Mesendoderm (in vitro differentiated cells): ENCODE results near the gene CDC14A.

Experiments used
- DNase-seq: peaks from one replicate; pipeline ENCODE4 v3.0.0; 2013
- H2AK5ac ChIP-seq: 2 replicates; pipeline ENCODE4 v1.6.1; 2013; ENCODE audit warnings: low read length, inconsistent platforms
- H2BK120ac ChIP-seq: 2 replicates; pipeline ENCODE4 v1.6.1; 2013; ENCODE audit warnings: low read depth, mild to moderate bottlenecking, low read length, moderate library complexity, mixed read lengths
- H2BK15ac ChIP-seq: replicated peaks from 2 replicates; pipeline ENCODE4 v1.6.1; 2013; ENCODE audit warnings: low read depth, mild to moderate bottlenecking, moderate library complexity
- H2BK5ac ChIP-seq: 2 replicates; pipeline ENCODE4 v1.6.1; 2013; ENCODE audit warnings: low read length, inconsistent platforms
- H3K18ac ChIP-seq: 2 replicates; pipeline ENCODE4 v1.6.1; 2013; ENCODE audit warnings: mild to moderate bottlenecking, low read length, mixed read lengths
- H3K23ac ChIP-seq: one replicate; pipeline ENCODE4 v1.6.1; 2013; ENCODE audit warnings: low read length
- H3K27ac ChIP-seq: 2 replicates; pipeline ENCODE4 v1.5.1; 2013; ENCODE audit warnings: low read depth, mild to moderate bottlenecking, inconsistent platforms, low read length, moderate library complexity
- H3K27me3 ChIP-seq: 2 replicates; pipeline ENCODE4 v1.6.1; 2013; ENCODE audit warnings: low read length, control low read depth, mild to moderate bottlenecking, inconsistent platforms; ENCODE audit not compliant: insufficient read depth, poor library complexity
- H3K36me3 ChIP-seq: 2 replicates; pipeline ENCODE4 v1.6.1; 2013; ENCODE audit warnings: low read length, inconsistent platforms; ENCODE audit not compliant: control insufficient read depth, insufficient read depth
- H3K4ac ChIP-seq: one replicate; pipeline ENCODE4 v1.6.1; 2013; ENCODE audit warnings: low read depth, mild to moderate bottlenecking, low read length, moderate library complexity
- H3K4me1 ChIP-seq: 2 replicates; pipeline ENCODE4 v1.6.1; 2013; ENCODE audit warnings: low read depth, low read length, inconsistent platforms; ENCODE audit not compliant: control insufficient read depth
- H3K4me2 ChIP-seq: 2 replicates; pipeline ENCODE4 v1.6.1; 2013; ENCODE audit warnings: low read length
- H3K4me3 ChIP-seq: 2 replicates; pipeline ENCODE4 v1.5.1; 2013; ENCODE audit warnings: mild to moderate bottlenecking, low read length
- H3K56ac ChIP-seq: one replicate; pipeline ENCODE4 v1.6.1; 2013; ENCODE audit warnings: low read length
- H3K79me1 ChIP-seq: 2 replicates; pipeline ENCODE4 v1.6.1; 2013; ENCODE audit warnings: low read length, inconsistent platforms
- H3K79me2 ChIP-seq: 2 replicates; pipeline ENCODE4 v1.6.1; 2013; ENCODE audit warnings: mild to moderate bottlenecking, low read length; ENCODE audit not compliant: control insufficient read depth, insufficient read depth
- H3K9ac ChIP-seq: 2 replicates; pipeline ENCODE4 v1.6.1; 2013; ENCODE audit warnings: low read length, inconsistent platforms
- H4K5ac ChIP-seq: one replicate; pipeline ENCODE4 v1.6.1; 2013; ENCODE audit warnings: low read length
- H4K8ac ChIP-seq: one replicate; pipeline ENCODE4 v1.6.1; 2013; ENCODE audit warnings: low read depth, mild to moderate bottlenecking, control low read depth, low read length, moderate library complexity
- WGBS: extraction: QIAGEN DNeasy Blood & Tissue Kit; methylation state at CpG from one replicate; pipeline ENCODE4 v1.1.7; 2013; ENCODE audit warnings: low lambda C conversion rate, missing lambda C conversion rate; ENCODE audit not compliant: insufficient coverage; ENCODE audit errors: extremely low coverage; 5-methylcytosine and 5-hydroxymethylcytosine counted together

CDC14A gene

DNA sequence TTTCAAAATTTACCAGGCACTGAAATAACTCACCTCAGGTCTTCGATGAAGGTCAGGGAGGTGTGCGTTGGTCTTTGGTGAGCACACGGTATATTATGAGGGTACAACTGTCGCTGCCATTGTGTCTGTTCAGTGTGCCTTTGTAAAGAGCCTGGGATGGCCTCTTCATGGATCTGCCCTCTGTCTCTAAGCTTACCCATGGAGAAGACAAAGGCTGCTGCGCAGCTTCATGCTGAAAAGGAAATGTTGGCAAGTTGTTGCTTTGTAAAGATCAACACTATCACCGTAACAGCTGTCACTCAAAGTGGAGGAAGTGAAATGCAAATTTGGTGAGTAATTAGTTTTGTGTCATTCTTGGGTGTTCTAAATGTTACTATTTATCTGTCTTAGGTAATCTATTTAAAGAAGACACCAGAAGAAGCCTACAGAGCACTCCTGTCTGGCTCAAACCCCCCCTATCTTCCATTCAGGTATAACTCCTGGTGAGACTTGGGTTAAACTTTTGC is 71.6 kb downstream of the CDC14A start:
- DNase-seq = peak; percentile 27
- WGBS = no CpG with 5 or more reads among the region's 6 CpGs
- H2BK5ac ChIP-seq = no peak overlapping the region
- no peaks in the 10 kb centered on the region for H3K79me1 ChIP-seq
- no peak overlapping the region for H3K27ac ChIP-seq
- H3K56ac ChIP-seq = peak overlapping the region; percentile 10
- H2BK120ac ChIP-seq = no peak overlapping the region
- no peaks in the 10 kb centered on the region for H3K79me2 ChIP-seq
- H3K4me1 ChIP-seq = peaks cover 4% of the 10 kb centered on the region
- H4K8ac ChIP-seq = no peak overlapping the region
- H4K5ac ChIP-seq = no peak overlapping the region
- peak overlapping the region; percentile 37 for H2AK5ac ChIP-seq
- no peak overlapping the region for H3K9ac ChIP-seq
- H3K4me2 ChIP-seq = no peak overlapping the region
- H2BK15ac ChIP-seq = no peak overlapping the region
- H3K36me3 ChIP-seq = no peaks in the 10 kb centered on the region
- H3K23ac ChIP-seq = no peak overlapping the region
- no peak overlapping the region for H3K4ac ChIP-seq
- H3K27me3 ChIP-seq = no peaks in the 10 kb centered on the region
- H3K18ac ChIP-seq = no peak overlapping the region
- no peak overlapping the region for H3K4me3 ChIP-seq

DNA sequence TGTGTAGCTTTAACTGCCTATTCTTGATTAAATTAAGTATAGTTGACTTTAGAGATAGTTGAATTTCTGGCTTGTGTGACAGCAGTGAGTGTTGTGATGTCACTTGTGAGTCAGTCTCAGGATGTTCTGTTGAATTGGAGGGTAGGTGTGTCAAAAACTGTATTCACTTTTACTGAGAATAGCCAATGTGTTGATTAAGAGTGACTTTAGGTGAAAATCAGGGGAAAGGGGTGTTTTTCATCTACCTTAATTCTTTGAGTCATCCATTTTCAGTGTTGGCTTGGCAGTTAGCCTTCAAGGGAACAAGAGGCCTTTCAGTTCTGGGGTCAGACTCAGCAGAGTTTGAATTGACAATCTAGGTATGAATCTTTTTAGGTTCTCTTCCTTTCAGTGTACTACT is 75.9 kb downstream of the CDC14A start:
- H3K4me3 ChIP-seq = no peak overlapping the region
- H2AK5ac ChIP-seq = no peak overlapping the region
- H3K4me2 ChIP-seq = no peak overlapping the region
- no peaks in the 10 kb centered on the region for H3K36me3 ChIP-seq
- no peak overlapping the region for H3K27ac ChIP-seq
- no peak overlapping the region for H3K56ac ChIP-seq
- no peak for DNase-seq
- no peaks in the 10 kb centered on the region for H3K27me3 ChIP-seq
- H3K79me2 ChIP-seq = no peaks in the 10 kb centered on the region
- no peak overlapping the region for H2BK15ac ChIP-seq
- H3K23ac ChIP-seq = no peak overlapping the region
- H3K4ac ChIP-seq = no peak overlapping the region
- H4K5ac ChIP-seq = no peak overlapping the region
- H2BK5ac ChIP-seq = no peak overlapping the region
- H4K8ac ChIP-seq = no peak overlapping the region
- no peak overlapping the region for H3K18ac ChIP-seq
- no peaks in the 10 kb centered on the region for H3K79me1 ChIP-seq
- H3K9ac ChIP-seq = no peak overlapping the region
- no peak overlapping the region for H2BK120ac ChIP-seq
- H3K4me1 ChIP-seq = peaks cover 4% of the 10 kb centered on the region

DNA sequence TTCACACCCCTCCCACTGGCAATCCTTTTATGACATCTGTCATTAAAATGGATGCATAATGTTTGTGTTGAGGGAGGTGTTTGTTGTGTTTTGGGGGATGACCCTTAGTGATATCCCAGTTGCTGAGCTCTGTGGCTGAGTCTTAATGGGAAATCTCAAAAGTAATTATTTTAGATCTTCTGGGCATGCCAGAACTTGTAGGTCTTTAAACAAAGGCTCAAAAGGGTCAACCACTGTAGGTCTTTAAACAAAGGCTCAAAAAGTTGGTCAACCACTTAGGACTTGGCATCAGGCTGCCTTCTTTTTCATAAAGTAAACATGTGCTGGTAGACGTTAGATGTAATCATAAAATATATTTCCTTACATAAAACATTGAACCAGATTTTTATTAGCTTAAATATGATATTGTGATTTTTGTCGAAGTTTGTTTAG is 78.0 kb downstream of the CDC14A start:
- Histone ChIP-seq H4K5ac (no peak overlapping the region), H3K23ac (no peak overlapping the region), H2BK5ac (no peak overlapping the region), H2AK5ac (no peak overlapping the region), H3K27me3 (no peaks in the 10 kb centered on the region), H3K56ac (no peak overlapping the region), H2BK15ac (no peak overlapping the region), H3K79me2 (no peaks in the 10 kb centered on the region), H2BK120ac (peak overlapping the region; percentile 21), H3K27ac (no peak overlapping the region), H3K4ac (no peak overlapping the region), H3K4me2 (no peak overlapping the region), H3K4me3 (no peak overlapping the region), H3K9ac (no peak overlapping the region), H4K8ac (no peak overlapping the region), H3K4me1 (peaks cover 2% of the 10 kb centered on the region), H3K36me3 (no peaks in the 10 kb centered on the region), H3K79me1 (no peaks in the 10 kb centered on the region), H3K18ac (peak overlapping the region; percentile 28)
- no peak for DNase-seq
- no CpG with 5 or more reads among the region's 2 CpGs for WGBS

DNA sequence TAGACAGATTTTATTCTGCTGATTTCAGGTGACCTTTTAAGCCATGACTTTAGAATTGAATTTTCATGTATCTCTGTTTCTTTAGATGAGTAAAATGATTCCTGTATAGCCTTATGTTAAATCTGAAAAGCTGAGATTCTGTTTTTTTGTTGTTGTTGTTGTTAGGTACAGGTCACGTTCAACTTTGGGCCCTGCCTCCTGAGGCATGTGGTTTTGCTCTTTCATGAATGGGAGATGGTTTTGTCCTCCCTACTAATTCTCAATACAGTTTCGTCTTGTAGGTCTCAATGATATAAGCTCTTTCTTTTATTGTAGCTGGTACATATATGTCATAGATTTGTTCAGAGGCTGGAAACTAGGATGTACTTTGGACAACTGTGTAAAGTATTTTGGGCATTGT is 79.6 kb downstream of the CDC14A start:
- Histone ChIP-seq H3K18ac (no peak overlapping the region), H3K56ac (no peak overlapping the region), H3K27ac (no peak overlapping the region), H3K4me2 (no peak overlapping the region), H3K27me3 (no peaks in the 10 kb centered on the region), H3K4me3 (no peak overlapping the region), H3K4ac (no peak overlapping the region), H2BK5ac (no peak overlapping the region), H4K5ac (no peak overlapping the region), H2AK5ac (no peak overlapping the region), H4K8ac (no peak overlapping the region), H3K23ac (no peak overlapping the region), H3K4me1 (peaks cover 2% of the 10 kb centered on the region), H2BK15ac (no peak overlapping the region), H3K36me3 (no peaks in the 10 kb centered on the region), H2BK120ac (no peak overlapping the region), H3K9ac (no peak overlapping the region), H3K79me2 (no peaks in the 10 kb centered on the region), H3K79me1 (no peaks in the 10 kb centered on the region)
- no peak for DNase-seq
- no CpG with 5 or more reads among the region's 2 CpGs for WGBS

DNA sequence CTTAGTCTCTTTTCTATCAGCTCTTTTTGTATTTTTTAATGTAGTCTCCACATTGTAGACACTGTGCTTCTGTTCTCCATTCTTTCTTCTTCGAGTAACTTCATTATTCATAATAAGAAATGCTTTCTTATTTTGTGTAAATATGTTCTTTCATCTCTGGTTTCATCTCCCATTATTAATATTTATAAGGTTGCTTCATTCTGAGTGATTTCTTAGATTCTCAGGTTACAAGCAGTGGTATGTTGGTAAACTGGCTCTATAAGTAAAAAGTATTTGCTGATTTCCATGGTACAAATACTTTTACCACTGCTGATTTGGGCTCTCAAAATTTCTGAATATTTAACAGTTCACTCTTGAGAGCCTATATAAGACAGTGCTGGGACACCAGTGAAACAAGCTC is 81.3 kb downstream of the CDC14A start:
- H3K4me3 ChIP-seq = no peak overlapping the region
- no peak for DNase-seq
- no peak overlapping the region for H3K4ac ChIP-seq
- no peaks in the 10 kb centered on the region for H3K79me2 ChIP-seq
- H3K9ac ChIP-seq = no peak overlapping the region
- no CpG with 5 or more reads among the region's 1 CpG for WGBS
- no peak overlapping the region for H2BK15ac ChIP-seq
- H2BK120ac ChIP-seq = no peak overlapping the region
- no peak overlapping the region for H4K5ac ChIP-seq
- peaks cover 2% of the 10 kb centered on the region for H3K4me1 ChIP-seq
- H3K79me1 ChIP-seq = no peaks in the 10 kb centered on the region
- no peak overlapping the region for H4K8ac ChIP-seq
- no peak overlapping the region for H2AK5ac ChIP-seq
- H2BK5ac ChIP-seq = no peak overlapping the region
- H3K4me2 ChIP-seq = no peak overlapping the region
- no peak overlapping the region for H3K27ac ChIP-seq
- H3K27me3 ChIP-seq = no peaks in the 10 kb centered on the region
- H3K23ac ChIP-seq = no peak overlapping the region
- no peak overlapping the region for H3K18ac ChIP-seq
- H3K56ac ChIP-seq = no peak overlapping the region
- no peaks in the 10 kb centered on the region for H3K36me3 ChIP-seq

DNA sequence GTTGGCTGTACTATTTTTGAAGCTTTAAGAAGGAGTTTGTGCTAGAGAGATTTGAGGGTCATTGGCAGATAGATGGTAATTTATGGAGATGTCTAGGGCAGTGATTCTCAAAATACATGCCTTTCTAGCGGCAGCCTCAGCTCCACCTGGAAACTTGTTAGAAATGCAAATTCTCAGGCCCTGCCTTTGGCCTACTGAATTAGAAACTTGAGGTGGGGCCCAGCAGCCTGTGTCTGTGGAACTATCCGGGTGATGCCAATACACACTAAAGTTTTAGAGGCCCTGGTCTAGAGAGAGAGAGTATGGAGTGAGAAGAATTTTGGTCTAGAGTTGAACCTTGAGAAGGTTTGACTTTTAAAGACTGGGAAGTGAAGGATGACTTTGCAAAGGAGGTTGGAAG is 82.5 kb downstream of the CDC14A start:
- no peak overlapping the region for H3K4ac ChIP-seq
- H2BK5ac ChIP-seq = no peak overlapping the region
- peak; percentile 20 for DNase-seq
- no peak overlapping the region for H3K9ac ChIP-seq
- H3K4me1 ChIP-seq = peaks cover 9% of the 10 kb centered on the region
- no peak overlapping the region for H3K4me3 ChIP-seq
- peaks cover 3% of the 10 kb centered on the region for H3K79me1 ChIP-seq
- H3K23ac ChIP-seq = no peak overlapping the region
- H2BK120ac ChIP-seq = no peak overlapping the region
- H4K5ac ChIP-seq = no peak overlapping the region
- no peak overlapping the region for H3K56ac ChIP-seq
- no peaks in the 10 kb centered on the region for H3K36me3 ChIP-seq
- WGBS = no CpG with 5 or more reads among the region's 2 CpGs
- H3K4me2 ChIP-seq = no peak overlapping the region
- no peak overlapping the region for H2AK5ac ChIP-seq
- no peak overlapping the region for H4K8ac ChIP-seq
- H3K18ac ChIP-seq = peak overlapping the region; percentile 45
- no peak overlapping the region for H3K27ac ChIP-seq
- H2BK15ac ChIP-seq = no peak overlapping the region
- H3K27me3 ChIP-seq = no peaks in the 10 kb centered on the region
- no peaks in the 10 kb centered on the region for H3K79me2 ChIP-seq
